NCI-H2227 (cell line): ENCODE measurements around the gene MORF4L1.
"Not testable (repeated sequence)": the region's sequence is repeated elsewhere in the genome, so short reads cannot be mapped to it uniquely, and the experiment has no call there.

ENCODE experiments used
- DNase-seq: peaks from one replicate; lab custom pipeline; 2025; ENCODE audit not compliant: unreplicated experiment; lab: John Stamatoyannopoulos, UW

MORF4L1 gene

DNA sequence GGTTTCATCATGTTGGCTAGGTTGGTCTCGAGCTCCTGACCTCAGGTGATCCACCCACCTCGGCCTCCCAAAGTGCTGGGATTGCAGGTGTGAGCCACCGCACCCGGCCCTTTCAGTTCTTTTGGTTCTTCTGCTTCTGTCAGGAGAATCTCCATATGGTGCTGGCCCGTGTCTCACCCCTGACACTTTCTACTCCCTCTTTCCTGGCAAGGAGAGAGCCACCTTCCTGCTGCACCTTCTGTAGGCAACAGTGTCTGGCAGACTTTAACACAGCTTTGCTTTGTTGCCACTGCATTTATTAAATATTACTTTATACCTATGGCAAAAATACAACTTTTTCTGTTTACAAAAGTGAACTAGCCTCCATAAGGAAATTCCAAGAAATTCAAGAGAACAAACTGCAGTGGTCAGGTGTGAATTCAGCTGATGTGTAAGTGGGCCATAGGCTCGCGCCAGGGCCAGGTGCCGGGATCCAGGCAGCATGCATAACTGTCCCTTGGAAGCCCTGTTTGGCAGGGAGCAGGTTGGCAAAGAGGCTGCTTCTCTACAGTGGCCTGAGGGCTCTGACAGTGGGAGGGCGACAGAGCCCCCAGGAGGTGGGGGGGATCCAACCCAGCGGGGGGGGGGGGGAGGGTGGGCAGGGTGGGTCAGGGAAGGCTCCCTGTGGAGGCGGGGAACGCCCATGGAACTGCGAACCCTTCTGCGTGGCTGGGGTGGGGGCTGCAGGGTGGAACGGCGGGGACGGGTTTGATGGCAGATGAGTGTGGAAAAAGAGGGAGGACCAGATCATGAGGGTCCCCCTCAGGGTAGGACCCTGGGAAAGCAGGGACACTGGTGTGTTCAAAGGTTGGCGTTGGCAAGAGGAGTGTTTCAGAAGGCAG is 51.0 kb downstream of the MORF4L1 start:
- DNase-seq = no peak

DNA sequence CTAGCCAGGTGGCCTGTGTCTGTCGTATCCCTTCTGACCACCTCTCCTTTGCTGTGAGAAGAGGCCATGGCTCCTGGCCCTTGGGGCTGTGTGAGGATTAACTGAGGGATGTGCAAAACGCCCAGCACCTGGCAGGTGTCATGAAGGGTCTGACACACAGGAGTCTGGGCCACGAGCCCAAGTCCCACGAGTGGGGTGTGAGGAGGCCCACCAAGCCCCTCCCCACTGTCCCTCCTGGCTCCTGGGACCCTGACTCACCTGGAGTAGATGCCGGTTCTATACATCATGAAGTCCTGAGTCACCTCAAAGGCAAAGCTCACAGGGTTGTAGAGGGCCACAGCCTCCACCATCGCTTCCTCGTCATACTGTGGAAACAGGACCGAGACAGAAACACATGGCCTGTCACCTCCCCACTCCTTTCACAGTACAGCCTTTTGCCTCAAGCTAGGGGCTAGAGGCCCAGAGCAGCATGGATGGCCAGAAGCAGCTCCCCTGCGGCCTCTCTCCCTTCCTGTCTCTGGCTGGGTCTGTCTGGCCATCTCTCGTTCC is 52.5 kb downstream of the MORF4L1 start:
- no peak for DNase-seq

DNA sequence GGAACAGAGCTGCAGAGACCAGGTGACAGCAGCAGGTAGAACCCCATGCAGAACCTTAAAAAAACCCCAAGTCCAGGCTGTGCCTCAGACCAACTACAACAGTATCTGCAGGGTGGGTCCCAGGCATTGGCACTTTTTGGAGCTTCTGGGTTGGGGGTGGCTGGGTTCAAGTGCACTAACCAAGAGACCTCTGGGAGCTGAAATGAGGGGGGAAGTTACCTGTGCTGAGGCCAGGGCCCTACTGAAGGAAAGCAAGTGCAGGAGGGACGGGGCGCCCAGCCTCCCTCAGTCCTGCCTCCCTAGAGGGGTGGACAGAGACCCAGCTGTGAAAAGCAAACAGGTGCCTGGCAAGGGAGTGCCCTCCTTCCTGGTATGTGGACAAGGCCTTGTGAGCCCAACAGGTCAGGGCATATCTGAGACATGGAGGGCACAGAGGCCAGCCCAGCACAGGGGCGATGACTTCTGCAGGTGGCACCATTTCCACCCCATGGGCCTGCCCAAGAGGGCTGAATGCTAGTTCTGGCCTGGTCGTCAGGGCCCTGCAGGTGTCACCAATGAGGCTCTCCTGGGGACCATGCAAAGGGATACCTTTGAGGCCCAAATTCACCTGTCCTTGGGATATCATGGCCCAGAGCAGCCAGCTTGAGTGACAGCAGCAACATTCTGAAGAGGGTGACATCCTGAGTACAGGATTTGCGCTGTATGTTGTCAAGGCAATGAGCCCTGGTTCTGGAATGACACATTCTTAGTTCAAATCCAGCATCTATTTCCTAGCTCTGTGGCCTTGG is 53.5 kb downstream of the MORF4L1 start:
- DNase-seq = no peak

- DNase-seq = no peak
Observed at GRCh38 chr15:78927077-78927790, 54.5 kb downstream of the MORF4L1 start.

DNA sequence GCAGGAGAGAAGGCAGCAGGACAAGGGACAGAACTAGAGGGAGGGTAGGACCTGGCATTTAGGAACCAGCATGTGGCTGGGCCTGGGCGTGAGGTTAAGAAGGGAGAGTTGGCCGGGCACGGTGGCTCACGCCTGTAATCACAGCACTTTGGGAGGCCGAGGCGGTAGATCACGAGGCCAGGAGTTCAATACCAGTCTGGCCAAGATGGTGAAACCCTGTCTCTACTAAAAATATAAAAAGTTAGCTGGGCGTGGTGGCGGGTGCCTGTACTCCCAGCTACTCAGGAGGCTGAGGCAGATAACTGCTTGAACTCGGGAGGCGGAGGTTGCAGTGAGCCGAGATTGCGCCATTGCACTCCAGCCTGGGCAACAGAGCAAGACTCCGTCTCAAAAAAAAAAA is 55.5 kb downstream of the MORF4L1 start:
- DNase-seq = not testable (repeated sequence)

GRCh38 chr15:78928616-78929093 is 56.0 kb downstream of the MORF4L1 start:
- DNase-seq = no peak

GRCh38 chr15:78929536-78930264 is 57.0 kb downstream of the MORF4L1 start:
- DNase-seq = no peak

- no peak for DNase-seq
Observed at GRCh38 chr15:78930577-78931388, 58.1 kb downstream of the MORF4L1 start.

DNA sequence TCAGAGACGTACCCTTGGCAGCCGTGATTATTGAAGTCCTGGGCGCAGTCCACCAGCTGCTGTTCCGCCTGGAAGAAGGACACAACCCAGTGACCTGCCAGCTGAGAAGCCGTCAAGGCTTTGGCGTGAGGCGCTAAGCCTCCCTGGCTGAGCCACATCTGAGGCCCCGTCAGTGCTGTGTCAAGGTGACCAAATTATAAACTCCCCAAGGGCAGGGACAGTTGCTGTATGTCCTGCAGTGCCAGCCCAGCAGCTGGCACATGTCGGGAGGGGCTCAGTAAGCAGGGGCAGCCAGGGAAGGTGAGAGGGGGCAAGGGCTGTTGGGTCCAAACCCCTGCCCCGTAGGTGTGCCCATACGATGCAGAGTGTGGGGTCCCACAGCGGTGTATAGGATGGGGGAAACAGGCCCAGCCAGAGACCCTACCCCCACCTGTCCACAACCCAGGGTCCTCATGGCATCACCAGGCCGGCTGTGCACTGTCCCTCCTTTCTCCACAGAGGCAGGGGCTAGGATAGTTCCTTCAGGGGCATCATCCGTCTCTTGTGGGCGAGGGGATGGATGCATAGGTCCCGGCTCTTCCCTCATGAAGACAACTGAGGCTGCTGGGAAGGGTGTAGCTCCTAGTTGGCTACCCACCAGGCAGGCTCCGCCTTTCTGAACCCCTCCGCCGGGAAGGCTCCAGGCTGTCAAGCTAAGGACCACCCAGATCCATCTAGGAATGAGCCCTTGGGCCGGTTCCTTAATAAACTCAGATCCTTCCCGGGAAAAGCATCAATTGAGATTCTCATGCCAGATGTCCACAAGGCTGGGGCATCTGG is 59.0 kb downstream of the MORF4L1 start:
- no peak for DNase-seq

DNA sequence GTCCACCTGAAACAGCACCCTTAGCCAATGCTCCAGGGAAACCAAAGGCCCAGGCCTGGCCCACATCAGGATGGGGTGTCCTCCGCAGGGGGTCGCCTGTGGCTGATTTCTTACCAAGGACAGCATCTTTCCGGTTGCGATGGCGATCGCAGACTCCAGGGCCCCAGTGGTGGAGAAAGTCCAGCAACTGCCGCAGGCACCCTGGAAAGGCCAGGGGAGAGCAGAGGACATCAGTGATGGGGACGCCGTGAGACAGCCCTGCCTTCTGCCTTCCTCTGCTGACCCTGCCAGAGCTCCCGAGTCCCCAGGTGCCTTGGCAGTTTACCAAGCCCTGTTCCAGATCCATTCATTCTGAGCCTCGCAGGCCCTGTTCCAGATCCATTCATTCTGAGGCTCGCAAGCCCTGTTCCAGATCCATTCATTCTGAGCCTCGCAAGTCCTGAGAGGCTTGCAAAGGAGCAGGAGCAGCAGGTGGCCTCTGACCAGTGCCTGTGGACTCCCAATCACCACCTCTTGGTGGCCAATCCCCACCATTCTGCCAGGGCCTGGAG is 59.6 kb downstream of the MORF4L1 start:
- DNase-seq = no peak

DNA sequence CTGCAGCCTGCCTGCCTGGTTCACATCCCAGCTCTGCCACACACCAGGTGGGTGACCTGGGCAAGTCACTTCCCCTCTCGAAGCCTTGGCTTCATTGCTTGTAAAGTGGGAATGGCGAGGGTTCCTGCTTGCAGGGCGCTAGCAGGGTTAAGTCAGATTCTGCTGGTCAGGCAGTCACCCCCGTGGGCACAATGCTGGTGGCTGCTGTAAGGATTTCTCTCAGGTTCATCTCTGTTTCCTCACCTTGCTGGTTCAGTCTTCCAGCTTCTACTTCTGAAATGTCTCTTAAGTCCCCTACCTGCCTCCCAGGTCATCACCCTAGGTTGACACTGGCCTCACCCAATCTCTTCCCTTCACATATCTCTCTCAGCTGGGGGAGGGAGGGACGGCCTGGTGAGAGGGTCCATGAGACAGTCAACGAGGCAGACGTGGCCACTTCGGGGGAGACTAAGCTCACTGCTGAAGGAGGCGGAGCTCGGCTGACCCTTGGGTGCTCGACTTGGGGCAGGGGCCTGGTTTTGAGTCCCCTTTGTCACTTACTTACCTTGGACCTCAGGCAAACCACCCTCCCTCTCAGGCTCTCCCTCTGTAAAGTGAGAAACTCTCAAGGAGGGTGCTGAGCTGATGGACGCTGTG is 60.6 kb downstream of the MORF4L1 start:
- no peak for DNase-seq

DNA sequence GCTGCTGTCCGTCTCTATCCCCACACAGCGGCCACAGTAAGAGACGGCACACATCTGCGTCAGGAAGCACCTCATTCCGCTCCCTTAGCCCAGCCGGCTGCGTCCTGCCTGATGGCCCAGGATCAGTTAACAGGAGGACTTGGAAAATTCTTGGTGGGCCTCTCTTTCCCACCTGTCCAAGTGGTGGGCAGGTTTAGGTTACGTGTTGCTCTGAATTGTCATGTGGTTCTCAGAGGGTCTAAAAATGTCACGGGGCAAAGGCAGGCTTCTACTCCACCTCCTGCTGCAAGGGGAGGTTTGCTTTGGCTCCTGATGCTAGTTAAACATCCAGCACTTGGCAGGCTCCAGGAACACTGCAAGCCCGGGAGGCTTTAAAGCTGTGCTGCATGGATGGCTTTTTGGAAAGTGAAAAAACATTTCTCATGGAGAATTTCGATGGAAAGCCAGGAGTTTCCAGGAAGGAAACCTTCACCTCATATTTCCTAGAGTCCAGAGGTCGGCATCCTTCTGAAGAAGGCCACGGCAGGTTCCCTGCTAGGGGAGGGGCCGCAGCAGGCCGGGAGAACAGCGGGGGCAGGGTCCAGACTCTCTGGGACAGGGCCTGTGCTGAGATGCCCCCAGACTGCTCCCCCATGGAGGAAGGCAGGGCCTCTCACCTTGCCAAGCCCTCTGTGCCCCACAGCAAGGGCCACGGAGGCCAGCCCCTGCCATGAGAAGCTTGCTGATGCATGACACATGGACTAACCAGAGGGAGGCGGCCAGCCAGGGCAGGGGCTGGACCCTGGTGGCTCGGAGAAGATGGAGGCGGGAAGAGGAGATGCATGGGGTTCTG is 61.3 kb downstream of the MORF4L1 start:
- DNase-seq = no peak

DNA sequence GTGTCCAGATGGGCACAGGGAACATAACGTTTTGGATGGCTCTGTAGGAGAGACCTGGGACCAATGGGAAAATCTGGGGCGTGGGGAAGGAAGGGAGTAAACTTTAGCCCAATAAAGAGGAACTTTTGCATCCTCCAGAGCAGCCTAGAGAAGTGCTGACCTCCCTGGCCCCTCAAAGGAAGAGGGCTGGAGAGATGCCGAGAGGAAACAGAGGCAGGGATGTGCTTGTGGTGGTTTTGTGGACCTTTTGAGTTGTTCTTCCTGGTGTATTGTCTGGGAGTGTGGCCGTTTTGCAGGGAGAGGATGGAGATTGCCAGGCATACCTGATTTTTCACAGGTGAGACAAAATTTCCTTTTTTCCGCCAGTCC is 61.9 kb downstream of the MORF4L1 start:
- no peak for DNase-seq

- DNase-seq = no peak
Observed at GRCh38 chr15:78937132-78937739, 64.5 kb downstream of the MORF4L1 start.

GRCh38 chr15:78938658-78939488 is 66.2 kb downstream of the MORF4L1 start:
- no peak for DNase-seq

DNA sequence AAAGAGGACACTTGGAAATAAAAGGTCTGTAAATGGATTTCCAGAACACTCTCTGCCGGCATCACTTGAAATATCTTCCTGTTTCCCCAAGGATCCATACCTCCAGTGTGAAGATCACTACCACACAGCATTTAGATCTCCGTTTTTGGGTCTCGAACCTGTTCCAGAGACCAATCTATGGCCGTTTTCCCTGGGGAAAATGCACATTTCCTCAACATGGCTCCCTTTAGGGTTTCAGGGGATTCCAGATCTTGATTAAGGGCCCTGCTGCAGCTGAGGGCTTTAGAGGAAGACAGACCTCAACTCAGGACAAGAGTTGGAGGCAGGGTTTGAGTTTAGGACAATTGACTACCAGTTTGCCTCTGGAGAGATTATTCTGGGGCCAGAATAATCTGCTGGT is 70.1 kb downstream of the MORF4L1 start:
- no peak for DNase-seq
